Colon (tissue), 2 donors: Measurements from ENCODE around the gene YJEFN3.

ENCODE experiments used
- FAIRE-seq: peaks from 2 replicates; lab custom pipeline; 2012; peaks lifted over from hg19 to GRCh38; lab: Jason Lieb, UNC
- donor health status: control.
- donor health status: control.

YJEFN3 gene

DNA sequence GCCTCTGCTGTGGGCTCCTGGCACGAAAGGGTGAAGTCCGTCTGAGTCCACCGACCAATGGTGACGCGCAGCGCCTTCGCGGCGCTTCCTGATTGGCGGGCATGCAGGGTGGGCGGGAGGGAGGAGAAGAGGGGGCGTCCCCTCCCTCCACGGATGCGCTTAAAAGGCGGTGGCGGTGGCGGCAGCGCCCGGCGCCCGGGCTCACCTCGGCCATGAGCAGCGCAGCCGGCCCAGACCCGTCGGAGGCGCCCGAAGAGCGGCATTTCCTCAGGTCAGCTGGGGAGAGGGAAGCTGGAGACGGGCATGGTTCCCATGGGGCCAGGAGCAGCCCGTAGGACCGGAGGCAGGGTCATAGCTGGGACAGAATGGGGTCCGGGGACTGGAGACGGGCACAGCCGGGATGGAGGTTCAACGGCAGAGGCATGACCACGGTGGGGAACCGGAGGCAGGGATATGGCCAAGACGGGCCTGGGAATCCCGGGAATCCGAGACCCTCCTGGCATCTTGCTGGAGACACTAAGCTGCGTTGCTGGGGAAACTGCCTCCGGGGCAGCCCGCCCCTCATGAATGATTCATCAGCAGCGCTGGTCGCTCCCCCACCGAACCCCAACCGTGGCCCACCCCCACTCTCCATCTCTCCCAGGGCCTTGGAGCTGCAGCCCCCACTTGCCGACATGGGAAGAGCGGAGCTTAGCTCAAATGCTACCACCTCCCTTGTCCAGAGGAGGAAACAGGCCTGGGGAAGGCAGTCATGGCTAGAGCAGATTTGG, at the start of gene YJEFN3:
Gene YJEFN3, plus strand, starts transcription at position 191 of the 770 bp plus-strand sequence. Its CDS starts 22 bp downstream, at position 213.
- FAIRE-seq: no peak

GRCh38 chr19:19480688-19481087, 48.0 kb upstream of the YJEFN3 start:
- no peak for FAIRE-seq

- no peak for FAIRE-seq
Measured at GRCh38 chr19:19482809-19483596, 45.7 kb upstream of the YJEFN3 start.

DNA sequence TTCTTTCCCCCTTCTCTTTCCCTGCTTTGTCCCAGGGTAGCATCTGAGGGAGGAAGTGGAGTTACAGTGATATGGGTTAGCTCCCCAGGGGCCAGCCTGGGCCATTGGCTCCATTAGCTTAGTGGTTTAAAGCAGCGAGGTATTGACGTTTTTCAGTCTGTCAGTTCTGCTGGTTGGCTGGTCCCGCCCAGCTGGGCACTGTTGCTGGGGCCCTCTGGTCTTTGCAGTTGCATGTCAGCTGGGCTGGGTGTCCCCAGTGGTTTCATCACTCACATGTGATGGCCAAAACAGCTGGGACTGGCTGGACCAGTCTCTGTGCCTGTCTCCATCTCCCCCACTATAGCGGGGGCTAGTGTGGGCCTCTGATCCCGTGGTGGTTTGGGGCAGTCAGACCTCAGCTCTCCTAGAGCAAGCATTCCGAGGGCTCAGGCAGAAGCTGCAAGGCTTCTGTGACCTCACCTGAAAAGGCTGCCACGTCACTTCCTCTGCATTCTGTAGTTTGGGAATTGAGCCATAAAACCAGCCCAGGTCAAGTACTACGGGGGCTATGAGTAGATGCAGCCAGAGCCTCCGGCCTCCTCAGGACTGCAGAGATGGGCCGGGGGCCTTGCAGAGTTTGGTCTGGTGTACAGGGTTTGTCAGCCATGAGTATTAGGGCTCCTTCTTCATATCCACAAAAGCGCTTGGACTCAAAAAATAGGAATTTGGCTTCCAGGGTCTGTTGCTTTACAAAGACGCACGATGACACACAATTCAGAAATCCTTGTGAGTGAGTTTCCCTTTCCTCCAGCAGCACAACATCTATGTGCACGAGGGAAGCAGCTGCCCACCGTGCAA, 43.3 kb upstream of the YJEFN3 start:
- FAIRE-seq: no peak

DNA sequence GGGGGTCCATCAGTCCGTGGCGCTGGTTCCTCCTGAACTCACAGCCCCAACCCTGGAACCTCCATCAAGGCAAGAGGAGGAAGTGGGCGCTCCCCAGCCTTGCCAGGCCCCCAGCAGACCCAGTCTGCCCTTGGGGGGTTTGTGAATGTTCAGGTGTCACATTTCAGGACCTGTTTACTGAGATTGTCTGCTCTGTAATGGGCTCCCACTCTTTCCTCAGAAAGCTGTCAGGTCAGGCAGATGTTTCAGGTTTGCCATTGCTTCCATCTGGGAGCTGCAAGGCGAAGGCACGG, 42.8 kb upstream of the YJEFN3 start:
- FAIRE-seq: no peak

- no peak for FAIRE-seq
Measured at GRCh38 chr19:19486343-19487076, 42.2 kb upstream of the YJEFN3 start.

DNA sequence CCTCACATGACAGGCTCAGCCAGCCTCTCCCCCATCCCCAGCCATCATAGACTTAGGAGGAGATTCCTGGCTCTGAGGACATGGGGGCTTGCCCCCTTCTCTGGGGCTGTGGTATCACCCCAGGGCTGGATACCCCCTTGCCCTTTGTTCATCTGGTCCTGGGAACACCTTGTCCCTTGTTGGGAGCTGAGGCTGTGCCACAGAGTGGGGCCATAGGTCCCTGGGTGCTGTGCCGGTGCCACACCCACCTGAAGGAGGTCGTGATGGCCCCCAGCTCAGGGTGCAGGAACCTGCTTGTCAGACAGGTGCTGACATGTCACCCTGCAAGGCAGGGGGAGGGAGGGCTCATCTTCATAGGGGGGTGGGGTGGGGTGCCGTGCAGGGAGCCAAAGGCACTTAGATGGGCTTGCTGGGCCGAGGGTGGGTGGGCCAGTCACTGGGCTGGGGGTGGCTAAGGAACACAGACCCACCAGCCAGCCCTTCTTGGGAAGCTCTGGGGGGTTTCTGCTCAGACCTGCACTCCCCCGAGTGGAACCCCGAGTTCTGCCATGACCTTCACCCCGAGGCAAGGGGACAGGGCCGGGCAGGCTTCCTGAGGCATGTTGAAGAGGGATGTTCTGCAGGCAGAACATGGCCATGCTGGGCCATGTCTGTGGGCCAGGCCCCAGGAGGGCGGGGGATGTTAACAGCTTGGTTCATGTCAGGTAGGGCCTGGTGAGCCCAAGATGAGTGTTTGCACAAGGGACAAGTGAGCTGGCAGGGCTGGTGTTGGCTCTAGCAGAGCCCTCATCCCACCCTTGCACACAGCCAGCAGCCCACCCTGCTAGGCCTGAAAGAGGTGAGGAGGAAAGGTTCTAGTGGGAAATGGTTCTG, 41.4 kb upstream of the YJEFN3 start:
- no peak for FAIRE-seq

GRCh38 chr19:19487950-19488874, 40.5 kb upstream of the YJEFN3 start:
- FAIRE-seq: no peak

DNA sequence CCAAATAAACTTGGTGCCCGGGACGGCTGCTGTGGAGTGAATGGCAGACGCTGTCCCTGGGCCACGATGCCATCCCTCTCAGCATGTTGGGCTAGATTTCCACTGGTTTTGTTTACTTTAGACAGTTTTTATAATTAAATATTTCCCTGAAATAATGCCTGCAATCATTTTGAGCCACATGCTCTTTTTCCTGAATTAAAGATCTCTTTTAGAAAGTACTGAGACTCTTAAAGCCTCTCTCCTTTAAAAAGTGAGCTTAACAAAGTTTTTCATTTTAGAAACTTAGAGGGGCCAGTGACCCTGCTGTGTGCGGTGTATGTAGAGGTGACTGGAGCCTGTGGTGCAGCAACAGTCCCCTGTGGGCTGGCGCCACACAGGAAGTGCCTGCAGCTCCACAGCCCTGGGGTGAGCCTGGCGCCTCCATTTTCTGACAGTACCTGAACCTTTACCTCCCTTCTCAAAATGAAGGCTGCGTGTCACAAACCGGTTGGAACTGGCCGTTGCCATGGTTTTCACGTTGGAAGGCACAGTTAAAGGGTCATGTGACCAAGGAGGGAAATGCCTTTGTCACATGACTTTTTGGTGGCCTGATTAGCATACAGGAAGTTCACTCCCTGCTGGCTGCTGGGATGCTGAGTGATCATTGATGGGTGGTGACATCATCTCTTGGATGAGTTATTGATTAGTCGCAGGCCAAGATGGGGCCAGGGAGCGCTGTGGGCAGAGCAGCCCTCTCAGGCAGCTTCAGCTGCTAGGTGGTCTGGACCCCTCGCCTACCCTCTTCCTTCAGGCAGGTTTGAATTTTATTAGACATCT, 39.6 kb upstream of the YJEFN3 start:
- peak; percentile 53 for FAIRE-seq

- no peak for FAIRE-seq
Measured at GRCh38 chr19:19489804-19490204, 38.9 kb upstream of the YJEFN3 start.

DNA sequence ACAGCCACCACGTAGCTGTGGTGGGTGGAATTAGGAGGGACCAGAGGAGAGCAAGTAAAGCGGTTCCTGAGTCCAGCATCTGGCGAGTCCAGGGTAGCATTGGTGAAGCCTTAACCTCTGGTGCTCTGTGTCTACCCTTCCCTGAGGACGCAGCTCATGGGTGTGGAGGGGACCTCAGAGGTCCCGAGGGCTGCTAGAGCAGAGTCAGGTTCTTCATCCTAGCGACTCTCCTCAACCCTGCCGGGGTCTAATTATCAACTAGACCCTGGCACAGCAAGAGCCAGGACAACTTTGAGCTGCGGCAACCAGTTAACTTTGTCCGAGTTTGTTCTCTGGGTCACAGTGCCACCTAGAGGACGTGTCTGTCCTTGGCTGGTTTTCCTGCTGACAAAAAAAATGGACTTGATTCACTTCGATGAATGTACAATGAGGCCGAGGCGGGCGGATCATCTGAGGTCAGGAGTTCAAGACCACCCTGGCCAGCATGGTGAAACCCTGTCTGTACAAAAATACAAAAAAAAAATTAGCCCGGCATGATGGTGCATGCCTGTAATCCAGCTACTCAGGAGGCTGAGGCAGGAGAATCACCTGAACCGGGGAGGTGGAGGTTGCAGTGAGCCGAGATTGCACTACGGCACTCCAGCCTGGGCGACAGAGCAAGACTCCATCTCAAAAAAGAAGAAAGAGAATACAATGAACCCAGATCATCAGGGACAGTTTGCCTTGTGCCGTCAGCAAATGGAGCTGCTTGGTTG, 38.3 kb upstream of the YJEFN3 start:
- FAIRE-seq: no peak

- FAIRE-seq: no peak
Measured at GRCh38 chr19:19491321-19492025, 37.2 kb upstream of the YJEFN3 start.

DNA sequence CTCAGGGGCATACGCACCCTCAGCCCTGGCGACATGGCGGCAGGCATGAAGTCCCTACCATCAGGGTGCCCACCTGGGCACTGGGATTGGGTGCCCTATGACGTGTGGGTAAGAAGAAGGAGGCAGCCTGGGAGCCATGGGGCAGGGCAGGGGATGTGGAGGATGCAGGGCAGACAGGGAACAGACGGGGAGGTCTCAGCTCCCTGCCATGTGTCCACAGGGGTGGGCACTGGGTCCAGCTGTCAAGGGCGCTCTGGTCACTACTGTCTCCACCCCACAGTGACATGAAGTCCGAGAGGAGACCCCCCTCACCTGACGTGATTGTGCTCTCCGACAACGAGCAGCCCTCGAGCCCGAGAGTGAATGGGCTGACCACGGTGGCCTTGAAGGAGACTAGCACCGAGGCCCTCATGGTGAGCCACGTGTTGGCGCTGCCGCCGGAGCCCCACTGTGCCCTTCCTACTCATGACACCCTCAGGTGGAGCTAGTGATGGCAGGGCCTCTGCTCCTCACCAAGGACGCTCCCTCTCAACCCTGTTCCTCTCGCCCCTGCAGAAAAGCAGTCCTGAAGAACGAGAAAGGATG, 36.6 kb upstream of the YJEFN3 start:
- no peak for FAIRE-seq

DNA sequence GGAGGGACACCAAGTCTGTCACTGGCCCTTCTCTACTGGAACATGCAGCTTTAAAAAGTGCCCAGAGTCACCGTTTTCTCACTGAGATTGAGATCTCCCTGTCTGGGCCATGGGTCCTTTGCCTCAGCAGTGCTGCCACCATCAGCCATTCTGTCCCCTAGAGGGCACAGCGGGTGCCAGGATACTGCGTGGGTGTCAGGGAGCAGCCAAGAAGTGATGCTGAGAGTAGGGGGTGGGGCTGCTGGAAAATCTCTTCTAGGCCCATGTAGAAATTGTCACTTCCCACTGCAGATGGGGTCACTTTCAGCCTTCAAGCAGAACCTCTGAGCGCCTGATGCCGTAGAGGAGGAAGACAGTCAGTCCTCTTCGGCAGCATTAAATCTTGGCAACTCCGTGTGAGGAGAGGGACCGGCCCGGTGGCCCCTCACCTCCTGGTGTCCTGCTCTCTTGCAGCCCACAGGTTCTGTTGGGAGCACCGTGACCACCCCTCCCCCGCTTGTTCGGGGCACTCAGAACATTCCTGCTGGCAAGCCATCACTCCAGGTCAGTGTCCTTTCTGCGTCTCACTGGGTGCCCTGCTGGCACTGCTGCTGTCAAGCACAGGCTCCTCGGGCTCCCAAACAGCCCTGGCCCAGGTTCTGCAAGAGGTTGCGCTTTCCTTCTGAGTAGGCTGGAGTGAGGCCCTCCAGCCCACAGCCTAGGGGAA, 34.7 kb upstream of the YJEFN3 start:
- FAIRE-seq: no peak

DNA sequence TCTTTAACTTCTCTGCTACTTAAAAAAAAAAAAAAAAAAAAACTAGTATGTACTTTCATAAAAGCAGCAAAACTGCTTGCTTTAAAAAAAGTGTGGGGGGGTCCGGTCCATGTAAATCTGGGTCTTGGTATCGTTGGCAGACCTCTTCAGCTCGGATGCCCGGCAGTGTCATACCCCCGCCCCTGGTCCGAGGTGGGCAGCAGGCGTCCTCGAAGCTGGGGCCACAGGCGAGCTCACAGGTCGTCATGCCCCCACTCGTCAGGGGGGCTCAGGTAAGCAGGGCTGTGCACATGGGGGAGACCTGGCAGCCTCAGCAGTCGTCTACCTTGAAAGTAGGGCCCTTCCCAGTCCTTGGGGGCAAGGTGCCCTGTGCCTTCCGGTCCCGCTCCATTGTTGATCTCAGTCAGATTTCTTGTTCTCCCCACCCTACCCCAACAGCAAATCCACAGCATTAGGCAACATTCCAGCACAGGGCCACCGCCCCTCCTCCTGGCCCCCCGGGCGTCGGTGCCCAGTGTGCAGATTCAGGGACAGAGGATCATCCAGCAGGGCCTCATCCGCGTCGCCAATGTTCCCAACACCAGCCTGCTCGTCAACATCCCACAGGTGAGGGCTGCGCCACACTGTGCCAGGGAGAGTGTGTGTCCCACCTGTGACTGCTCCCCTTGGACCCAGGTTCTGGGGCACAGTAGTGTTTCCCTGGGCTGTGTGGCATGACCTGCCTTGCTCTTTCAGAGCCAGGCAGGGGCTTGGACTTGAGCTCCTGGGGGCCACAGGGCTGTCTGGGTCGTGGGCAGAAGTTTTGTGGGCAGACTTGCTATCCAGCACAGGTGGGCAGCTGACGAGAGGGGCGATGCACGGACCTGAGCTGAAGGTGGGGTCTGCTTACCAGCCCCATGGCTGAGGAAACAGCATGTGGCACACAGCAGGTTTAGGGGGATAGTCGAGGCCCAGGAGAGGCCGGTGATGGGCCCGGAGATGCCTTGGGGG, 32.8 kb upstream of the YJEFN3 start:
- no peak for FAIRE-seq
